HEK293 (cell line): ENCODE data around the gene SREBF2.

Experiments used
- CTCF ChIA-PET: fragments of 350-600 bp; formaldehyde crosslinking; extraction: SDS; loops from one replicate; lab custom pipeline; 2021; ENCODE audit warnings: antibody characterized with exemption; lab: Yijun Ruan, JAX
- POLR2A ChIA-PET: fragments of 300-600 bp; formaldehyde crosslinking; extraction: SDS; loops from one replicate; lab custom pipeline; 2020; ENCODE audit warnings: antibody characterized with exemption, inconsistent platforms; lab: Yijun Ruan, JAX
- H3K27ac ChIP-seq: fragments of 200-500 bp; sonication (Bioruptor generic); 2 replicates; pipeline ENCODE4 v1.5.1; 2014; ENCODE audit warnings: low read depth, low read length, control low read depth, inconsistent platforms; ENCODE audit errors: extremely low read depth
- H3K36me3 ChIP-seq, 2 experiments: fragments of 200-500 bp in 1 of 2; sonication (Bioruptor generic) in 1 of 2; 1 replicate in 1 of 2; 2 replicates in 1 of 2; pipeline ENCODE4 v1.5.1; 2014 to 2017; ENCODE audit warnings: inconsistent platforms in 2 of 2, low read length in 2 of 2; ENCODE audit not compliant: control insufficient read depth in 2 of 2, insufficient read depth in 1 of 2
- H3K4me1 ChIP-seq: fragments of 200-500 bp; sonication (Bioruptor generic); 2 replicates; pipeline ENCODE4 v1.5.1; 2014; ENCODE audit warnings: mild to moderate bottlenecking, low read length, inconsistent platforms; ENCODE audit not compliant: control insufficient read depth, insufficient read depth
- H3K4me3 ChIP-seq: 2 replicates; pipeline ENCODE4 v1.5.1; 2011; ENCODE audit warnings: low read depth, mild to moderate bottlenecking, control low read depth, low read length, moderate library complexity
- H3K9me3 ChIP-seq: fragments of 200-500 bp; sonication (Bioruptor generic); 2 replicates; pipeline ENCODE4 v1.5.1; 2014; ENCODE audit warnings: low read depth, low read length, inconsistent platforms; ENCODE audit not compliant: control insufficient read depth, insufficient read depth
- ELK4 ChIP-seq: IDR thresholded peaks from 2 replicates; pipeline ENCODE4 v1.6.1; 2011; ENCODE audit warnings: mild to moderate bottlenecking, low read depth, low read length, borderline replicate concordance
- GFI1B ChIP-seq: fragments of 450-650 bp; formaldehyde crosslinking; IDR thresholded peaks from 2 replicates; pipeline ENCODE4 v1.5.1; 2016; ENCODE audit warnings: missing biosample characterization, missing genetic modification characterization
- HIC1 ChIP-seq: fragments of 450-650 bp; formaldehyde crosslinking; IDR thresholded peaks from 2 replicates; pipeline ENCODE4 v1.5.1; 2016; ENCODE audit warnings: missing biosample characterization, missing genetic modification characterization
- PRDM10 ChIP-seq: fragments of 450-650 bp; formaldehyde crosslinking; IDR thresholded peaks from 2 replicates; pipeline ENCODE4 v1.5.1; 2016; ENCODE audit warnings: missing biosample characterization, missing genetic modification characterization
- SETDB1 ChIP-seq: IDR thresholded peaks from one replicate; pipeline ENCODE4 v1.6.1; 2017; ENCODE audit warnings: mild to moderate bottlenecking, low read length, moderate library complexity, mixed read lengths; ENCODE audit not compliant: insufficient read length
- ZNF10 ChIP-seq: fragments of 450-650 bp; formaldehyde crosslinking; IDR thresholded peaks from 2 replicates; pipeline ENCODE4 v1.5.1; 2017; ENCODE audit warnings: missing biosample characterization, missing genetic modification characterization
- ZNF175 ChIP-seq: fragments of 450-650 bp; formaldehyde crosslinking; IDR thresholded peaks from 2 replicates; pipeline ENCODE4 v1.5.1; 2016; ENCODE audit warnings: missing biosample characterization, missing genetic modification characterization
- ZNF404 ChIP-seq: fragments of 450-650 bp; formaldehyde crosslinking; IDR thresholded peaks from 2 replicates; pipeline ENCODE4 v1.5.1; 2017; ENCODE audit warnings: missing biosample characterization, missing genetic modification characterization
- ZNF501 ChIP-seq: fragments of 450-650 bp; formaldehyde crosslinking; IDR thresholded peaks from 2 replicates; pipeline ENCODE4 v1.5.1; 2016; ENCODE audit warnings: missing biosample characterization, missing genetic modification characterization
- ZNF639 ChIP-seq: fragments of 450-650 bp; formaldehyde crosslinking; IDR thresholded peaks from 2 replicates; pipeline ENCODE4 v1.5.1; 2016; ENCODE audit warnings: missing biosample characterization, missing genetic modification characterization
- ZNF776 ChIP-seq: fragments of 450-650 bp; formaldehyde crosslinking; IDR thresholded peaks from 2 replicates; pipeline ENCODE4 v1.5.0; 2017; ENCODE audit warnings: missing biosample characterization, missing genetic modification characterization, borderline replicate concordance
- ZNF843 ChIP-seq: fragments of 450-650 bp; formaldehyde crosslinking; IDR thresholded peaks from 2 replicates; pipeline ENCODE4 v1.5.1; 2016; ENCODE audit warnings: missing biosample characterization, missing genetic modification characterization
- ZSCAN30 ChIP-seq: fragments of 450-650 bp; IDR thresholded peaks from 2 replicates; pipeline ENCODE4 v1.5.1; 2018; ENCODE audit warnings: missing biosample characterization, mild to moderate bottlenecking, missing genetic modification characterization, moderate library complexity
- ZSCAN4 ChIP-seq: fragments of 450-650 bp; formaldehyde crosslinking; IDR thresholded peaks from 2 replicates; pipeline ENCODE4 v1.5.1; 2017; ENCODE audit warnings: missing biosample characterization, missing genetic modification characterization

The SREBF2 gene

GRCh38 chr22:41787331-41787730 is 45.6 kb upstream of the SREBF2 start:
- H3K27ac ChIP-seq = no peak overlapping the region
- ChIA-PET POLR2A (interaction anchor here (1.0 to 1.2 kb wide), 2 partner anchors 11 to 13 kb away, joined by 3 to 6 read pairs; partner anchors contain the start of gene CCDC134), CTCF (interaction anchor here (0.6 to 2.0 kb wide), 7 partner anchors 10 to 143 kb away, joined by 3 to 8 read pairs (median 3); partner anchors contain the start of gene CCDC134)
- no peak overlapping the region for H3K4me3 ChIP-seq
- TF ChIP-seq ZSCAN4 = no peak
- TF ChIP-seq SETDB1 = no peak
- TF ChIP-seq ZSCAN30 = no peak
- no peaks in the 10 kb centered on the region for H3K9me3 ChIP-seq
- no peaks in the 10 kb centered on the region for H3K4me1 ChIP-seq
- H3K36me3 ChIP-seq = no peaks in the 10 kb centered on the region

- CTCF ChIA-PET = interaction anchor here (1.8 kb wide), 1 partner anchor 97 kb away, joined by 4 read pairs; no protein-coding TSS in a partner anchor
- Histone ChIP-seq H3K27ac (no peak overlapping the region), H3K4me1 (no peaks in the 10 kb centered on the region), H3K36me3 (peaks cover 0 to 3% of the 10 kb centered on the region in 2 experiments; a peak in 1 of 3 replicates), H3K9me3 (no peaks in the 10 kb centered on the region), H3K4me3 (no peak overlapping the region)
- POLR2A ChIA-PET = no interaction called here
- TF ChIP-seq ZNF776 (tag by site-specific recombination) (no peak), ELK4 (no peak), ZNF10 (tag by site-specific recombination) (no peak), HIC1 (tag by site-specific recombination) (no peak), ZNF175 (tag by site-specific recombination) (no peak), GFI1B (tag by site-specific recombination) (no peak), ZNF404 (no peak), ZNF501 (tag by site-specific recombination) (no peak), ZNF639 (no peak)
These were observed 39.0 kb upstream of the SREBF2 start for GRCh38 chr22:41793871-41794270.

GRCh38 chr22:41798736-41799135 is 34.2 kb upstream of the SREBF2 start:
- POLR2A ChIA-PET = interaction anchor here (0.8 to 4.5 kb wide), 5 partner anchors 8 to 101 kb away, joined by 4 to 61 read pairs (median 12); partner anchors contain the start of gene SREBF2
- peaks cover 0 to 3% of the 10 kb centered on the region in 2 experiments; a peak in 2 of 3 replicates for H3K36me3 ChIP-seq
- CTCF ChIA-PET = interaction anchor here (0.7 to 3.1 kb wide), 5 partner anchors 24 to 658 kb away, joined by 3 to 44 read pairs (median 6); partner anchors contain the start of gene MEI1
- no peak for TF ChIP-seq ZNF843
- TF ChIP-seq PRDM10 = peak; percentile 91
- H3K9me3 ChIP-seq = no peaks in the 10 kb centered on the region
- H3K27ac ChIP-seq = no peak overlapping the region
- no peaks in the 10 kb centered on the region; the same call in 1 of the 2 replicates for H3K4me1 ChIP-seq
- H3K4me3 ChIP-seq = no peak overlapping the region
